ENCODE results near the gene SESN1. TPM values are rescaled to one million over a fixed set of nuclear protein-coding genes. Genes with fewer than 3 reads are reported as not detected.

SESN1 gene
- total RNA-seq, 1 donor from 2014 or later, result 13.2 TPM

- Mint-ChIP-seq H3K36me3 (ENCODE audit: unreplicated experiment) (no peaks in the 10 kb centered on the region), H3K27me3 (ENCODE audit: unreplicated experiment) (no peaks in the 10 kb centered on the region), H3K4me3 (ENCODE audit: unreplicated experiment) (no peak overlapping the region), H3K9me3 (ENCODE audit: unreplicated experiment) (no peaks in the 10 kb centered on the region), H3K4me1 (ENCODE audit: unreplicated experiment) (peaks cover 12% of the 10 kb centered on the region), H3K27ac (ENCODE audit: unreplicated experiment) (no peak overlapping the region)
- TF ChIP-seq CTCF (IDR thresholded peaks at IDR 0.05), result no peak
- DNase-seq (ENCODE audit: extremely low spot score, unreplicated experiment), result no peak
Observed at GRCh38 chr6:109074133-109074415, 20.6 kb downstream of the SESN1 start.

GRCh38 chr6:109073344-109074132 is 21.1 kb downstream of the SESN1 start:
- peak; percentile 78 for TF ChIP-seq CTCF (IDR thresholded peaks at IDR 0.05)
- DNase-seq (ENCODE audit: extremely low spot score, unreplicated experiment), result no peak
- H3K36me3 Mint-ChIP-seq (ENCODE audit: unreplicated experiment), result no peaks in the 10 kb centered on the region
- H3K27me3 Mint-ChIP-seq (ENCODE audit: unreplicated experiment), result no peaks in the 10 kb centered on the region
- H3K4me1 Mint-ChIP-seq (ENCODE audit: unreplicated experiment), result peaks cover 12% of the 10 kb centered on the region
- H3K4me3 Mint-ChIP-seq (ENCODE audit: unreplicated experiment), result no peak overlapping the region
- no peaks in the 10 kb centered on the region for H3K9me3 Mint-ChIP-seq (ENCODE audit: unreplicated experiment)
- H3K27ac Mint-ChIP-seq (ENCODE audit: unreplicated experiment), result no peak overlapping the region

GRCh38 chr6:109071125-109071917 is 23.3 kb downstream of the SESN1 start:
- Mint-ChIP-seq H3K4me3 (ENCODE audit: unreplicated experiment) (no peak overlapping the region), H3K9me3 (ENCODE audit: unreplicated experiment) (no peaks in the 10 kb centered on the region), H3K27ac (ENCODE audit: unreplicated experiment) (no peak overlapping the region), H3K36me3 (ENCODE audit: unreplicated experiment) (peaks cover 2% of the 10 kb centered on the region), H3K4me1 (ENCODE audit: unreplicated experiment) (peaks cover 12% of the 10 kb centered on the region), H3K27me3 (ENCODE audit: unreplicated experiment) (no peaks in the 10 kb centered on the region)
- TF ChIP-seq CTCF (IDR thresholded peaks at IDR 0.05), result no peak
- DNase-seq (ENCODE audit: extremely low spot score, unreplicated experiment), result no peak

- no peak for DNase-seq (ENCODE audit: extremely low spot score, unreplicated experiment)
- TF ChIP-seq CTCF (IDR thresholded peaks at IDR 0.05), result no peak
- Mint-ChIP-seq H3K4me1 (ENCODE audit: unreplicated experiment) (peaks cover 15% of the 10 kb centered on the region), H3K27ac (ENCODE audit: unreplicated experiment) (no peak overlapping the region), H3K9me3 (ENCODE audit: unreplicated experiment) (no peaks in the 10 kb centered on the region), H3K27me3 (ENCODE audit: unreplicated experiment) (no peaks in the 10 kb centered on the region), H3K36me3 (ENCODE audit: unreplicated experiment) (peaks cover 2% of the 10 kb centered on the region), H3K4me3 (ENCODE audit: unreplicated experiment) (no peak overlapping the region)
Observed at GRCh38 chr6:109069746-109070145, 24.9 kb downstream of the SESN1 start.

- H3K36me3 Mint-ChIP-seq (ENCODE audit: unreplicated experiment), result no peaks in the 10 kb centered on the region
- no peak for TF ChIP-seq CTCF (IDR thresholded peaks at IDR 0.05)
- H3K9me3 Mint-ChIP-seq (ENCODE audit: unreplicated experiment), result no peaks in the 10 kb centered on the region
- H3K27me3 Mint-ChIP-seq (ENCODE audit: unreplicated experiment), result no peaks in the 10 kb centered on the region
- no peak overlapping the region for H3K27ac Mint-ChIP-seq (ENCODE audit: unreplicated experiment)
- H3K4me1 Mint-ChIP-seq (ENCODE audit: unreplicated experiment), result peaks cover 17% of the 10 kb centered on the region
- no peak for DNase-seq (ENCODE audit: extremely low spot score, unreplicated experiment)
- no peak overlapping the region for H3K4me3 Mint-ChIP-seq (ENCODE audit: unreplicated experiment)
Observed at GRCh38 chr6:109062767-109063352, 31.8 kb downstream of the SESN1 start.

Measured in osteocyte (in vitro differentiated cells).